Endodermal cell (in vitro differentiated cells): ENCODE measurements around the gene CYP26B1. TPM values are rescaled to one million over a fixed set of nuclear protein-coding genes. Genes with fewer than 3 reads are reported as not detected.

Source experiments
- DNase-seq: peaks from one replicate; pipeline ENCODE4 v3.0.0-alpha.2; 2017
- H3K27ac ChIP-seq: 2 replicates; pipeline ENCODE4 v1.5.1; 2013; ENCODE audit warnings: mild to moderate bottlenecking, low read depth, low read length, moderate library complexity
- H3K27me3 ChIP-seq: 2 replicates; pipeline ENCODE4 v1.6.1; 2013; ENCODE audit warnings: mild to moderate bottlenecking, low read length, moderate library complexity; ENCODE audit not compliant: insufficient read depth, control insufficient read depth, poor library complexity, severe bottlenecking
- H3K36me3 ChIP-seq: 2 replicates; pipeline ENCODE4 v1.7.0; 2013; ENCODE audit warnings: mild to moderate bottlenecking, low read length, moderate library complexity; ENCODE audit not compliant: control insufficient read depth, insufficient read depth
- H3K4me1 ChIP-seq: one replicate; pipeline ENCODE4 v1.7.0; 2013; ENCODE audit warnings: low read length; ENCODE audit not compliant: control insufficient read depth, insufficient read depth
- H3K4me3 ChIP-seq: 2 replicates; pipeline ENCODE4 v1.5.1; 2013; ENCODE audit warnings: mild to moderate bottlenecking, low read length, moderate library complexity
- H3K9ac ChIP-seq: 2 replicates; pipeline ENCODE4 v1.6.1; 2013; ENCODE audit warnings: mild to moderate bottlenecking, low read length, moderate library complexity; ENCODE audit not compliant: poor library complexity, severe bottlenecking; ENCODE audit errors: extremely low read depth
- H3K9me3 ChIP-seq: 2 replicates; pipeline ENCODE4 v1.6.1; 2013; ENCODE audit warnings: mild to moderate bottlenecking, low read length, moderate library complexity; ENCODE audit not compliant: control insufficient read depth
- H3K27ac Mint-ChIP-seq: 2 replicates; pipeline ENCODE4 v1.8.0; 2020; ENCODE audit warnings: mixed read lengths
- H3K27me3 Mint-ChIP-seq: 2 replicates; pipeline ENCODE4 v1.8.0; 2021; ENCODE audit warnings: mild to moderate bottlenecking, mixed read lengths; ENCODE audit not compliant: insufficient read depth
- H3K36me3 Mint-ChIP-seq: 2 replicates; pipeline ENCODE4 v1.8.0; 2020; ENCODE audit warnings: low read depth, mixed read lengths
- H3K4me1 Mint-ChIP-seq: 2 replicates; pipeline ENCODE4 v1.8.0; 2020; ENCODE audit warnings: mixed read lengths
- H3K4me3 Mint-ChIP-seq: 2 replicates; pipeline ENCODE4 v1.8.0; 2020; ENCODE audit warnings: mild to moderate bottlenecking, moderate library complexity, mixed read lengths
- H3K9me3 Mint-ChIP-seq: 2 replicates; pipeline ENCODE4 v1.8.0; 2020; ENCODE audit warnings: mild to moderate bottlenecking, mixed read lengths
- whole genome bisulfite sequencing, 2 experiments: methylation state at CpG; one replicate each; pipeline versions ENCODE4 v1.1.5 to v1.1.7; 2013; ENCODE audit warnings: missing lambda C conversion rate in 2 of 2, mixed read lengths in 1 of 2; ENCODE audit not compliant: insufficient coverage in 1 of 2, insufficient read length in 1 of 2; 5-methylcytosine and 5-hydroxymethylcytosine counted together
- total RNA-seq, 2 donors: library from RNA; stranded (reverse); fragmentation: NEBNext Ultra II Directional in 1 of 2; extraction: Animal tissue kit (Norgen Biotek cat#: 25700) in 1 of 2; gene quantifications; 2 replicates in 1 of 2; 3 replicates in 1 of 2; pipeline ENCODE4 v1.2.1, GENCODE V29; 2021
- TF ChIP-seq, protein P1 (sequence below): fragments of 200-600 bp; sonication (generic); conservative IDR thresholded peaks from 2 replicates; pipeline ENCODE4 v1.5.0; 2021; ENCODE audit warnings: antibody characterized with exemption, mild to moderate bottlenecking

CYP26B1 gene
- total RNA-seq, 2 donors from 2014 or later = 0.09 to 0.91 TPM

- Mint-ChIP-seq H3K27me3 (peaks cover 2% of the 10 kb centered on the region), H3K4me3 (no peak overlapping the region), H3K27ac (no peak overlapping the region), H3K4me1 (no peaks in the 10 kb centered on the region), H3K9me3 (no peaks in the 10 kb centered on the region), H3K36me3 (no peaks in the 10 kb centered on the region)
- Histone ChIP-seq H3K9ac (no peak overlapping the region), H3K27me3 (no peaks in the 10 kb centered on the region), H3K9me3 (no peaks in the 10 kb centered on the region), H3K4me3 (no peak overlapping the region), H3K27ac (no peak overlapping the region), H3K36me3 (no peaks in the 10 kb centered on the region), H3K4me1 (no peaks in the 10 kb centered on the region)
- WGBS, 2 experiments = 91 to 98% methylated on average over 7 to 8 of the region's 8 CpGs
- TF ChIP-seq, protein P1, sequence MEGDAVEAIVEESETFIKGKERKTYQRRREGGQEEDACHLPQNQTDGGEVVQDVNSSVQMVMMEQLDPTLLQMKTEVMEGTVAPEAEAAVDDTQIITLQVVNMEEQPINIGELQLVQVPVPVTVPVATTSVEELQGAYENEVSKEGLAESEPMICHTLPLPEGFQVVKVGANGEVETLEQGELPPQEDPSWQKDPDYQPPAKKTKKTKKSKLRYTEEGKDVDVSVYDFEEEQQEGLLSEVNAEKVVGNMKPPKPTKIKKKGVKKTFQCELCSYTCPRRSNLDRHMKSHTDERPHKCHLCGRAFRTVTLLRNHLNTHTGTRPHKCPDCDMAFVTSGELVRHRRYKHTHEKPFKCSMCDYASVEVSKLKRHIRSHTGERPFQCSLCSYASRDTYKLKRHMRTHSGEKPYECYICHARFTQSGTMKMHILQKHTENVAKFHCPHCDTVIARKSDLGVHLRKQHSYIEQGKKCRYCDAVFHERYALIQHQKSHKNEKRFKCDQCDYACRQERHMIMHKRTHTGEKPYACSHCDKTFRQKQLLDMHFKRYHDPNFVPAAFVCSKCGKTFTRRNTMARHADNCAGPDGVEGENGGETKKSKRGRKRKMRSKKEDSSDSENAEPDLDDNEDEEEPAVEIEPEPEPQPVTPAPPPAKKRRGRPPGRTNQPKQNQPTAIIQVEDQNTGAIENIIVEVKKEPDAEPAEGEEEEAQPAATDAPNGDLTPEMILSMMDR = no peak
- DNase-seq = no peak
Measured at GRCh38 chr2:72103690-72104089, 44.0 kb downstream of the CYP26B1 start.

GRCh38 chr2:72103161-72103560 is 44.5 kb downstream of the CYP26B1 start:
- H3K9ac ChIP-seq = no peak overlapping the region
- H3K4me1 ChIP-seq = no peaks in the 10 kb centered on the region
- Mint-ChIP-seq H3K27ac (no peak overlapping the region), H3K9me3 (no peaks in the 10 kb centered on the region), H3K4me1 (no peaks in the 10 kb centered on the region), H3K27me3 (peaks cover 2% of the 10 kb centered on the region), H3K36me3 (no peaks in the 10 kb centered on the region), H3K4me3 (no peak overlapping the region)
- no peaks in the 10 kb centered on the region for H3K9me3 ChIP-seq
- peak; percentile 15 for DNase-seq
- no peak overlapping the region for H3K4me3 ChIP-seq
- TF ChIP-seq, protein P1 = no peak
- H3K27me3 ChIP-seq = no peaks in the 10 kb centered on the region
- H3K36me3 ChIP-seq = no peaks in the 10 kb centered on the region
- 83 to 90% methylated on average over 1 to 5 of the region's 5 CpGs for WGBS, 2 experiments
- no peak overlapping the region for H3K27ac ChIP-seq

- Histone ChIP-seq H3K36me3 (no peaks in the 10 kb centered on the region), H3K9ac (no peak overlapping the region), H3K4me3 (no peak overlapping the region), H3K27ac (no peak overlapping the region), H3K4me1 (no peaks in the 10 kb centered on the region), H3K9me3 (no peaks in the 10 kb centered on the region), H3K27me3 (no peaks in the 10 kb centered on the region)
- Mint-ChIP-seq H3K27ac (no peak overlapping the region), H3K36me3 (no peaks in the 10 kb centered on the region), H3K4me1 (no peaks in the 10 kb centered on the region), H3K9me3 (no peaks in the 10 kb centered on the region), H3K4me3 (no peak overlapping the region), H3K27me3 (peaks cover 2% of the 10 kb centered on the region)
- 85 to 88% methylated on average over 6 of the region's 6 CpGs for WGBS, 2 experiments
- no peak for DNase-seq
- TF ChIP-seq, protein P1 = no peak
Measured at GRCh38 chr2:72098935-72099334, 48.7 kb downstream of the CYP26B1 start.
